SU-DHL-6 (cell line): ENCODE measurements around the gene WWP2.

Experiments
- CTCF ChIP-seq: fragments of 200-600 bp; sonication (generic); IDR thresholded peaks from one replicate; pipeline ENCODE4 v1.5.1; 2017; ENCODE audit warnings: antibody characterized with exemption, mild to moderate bottlenecking, low read length, moderate library complexity; ENCODE audit not compliant: insufficient read depth, poor library complexity, severe bottlenecking
- EZH2phosphoT487 ChIP-seq: fragments of 200-600 bp; sonication (generic), shearing (Covaris generic); conservative IDR thresholded peaks from 2 replicates; pipeline ENCODE4 v1.6.1; 2018; ENCODE audit warnings: mild to moderate bottlenecking, antibody characterized with exemption, low read length, moderate library complexity, mixed read lengths

GRCh38 chr16:69936751-69937211 is 174.6 kb downstream of the WWP2 start:
- TF ChIP-seq CTCF (no peak), EZH2phosphoT487 (no peak)
